SK-N-MC (cell line): ENCODE measurements around the gene DBN1.

Experiments used
- EZH2 ChIP-seq: fragments of 200-600 bp; sonication (generic); IDR thresholded peaks from one replicate; pipeline ENCODE4 v1.6.1; 2017; ENCODE audit warnings: antibody characterized with exemption
- FOXP2 ChIP-seq: optimal IDR thresholded peaks from 2 replicates; pipeline ENCODE3; 2011; ENCODE audit warnings: mild to moderate bottlenecking, moderate library complexity; ENCODE audit not compliant: insufficient read depth; ENCODE audit errors: extremely low read length, control extremely low read depth
- POLR2AphosphoS5 ChIP-seq: IDR thresholded peaks from 2 replicates; pipeline ENCODE4 v1.6.1; 2012; ENCODE audit warnings: mild to moderate bottlenecking, low read depth, low read length, borderline replicate concordance

DNA sequence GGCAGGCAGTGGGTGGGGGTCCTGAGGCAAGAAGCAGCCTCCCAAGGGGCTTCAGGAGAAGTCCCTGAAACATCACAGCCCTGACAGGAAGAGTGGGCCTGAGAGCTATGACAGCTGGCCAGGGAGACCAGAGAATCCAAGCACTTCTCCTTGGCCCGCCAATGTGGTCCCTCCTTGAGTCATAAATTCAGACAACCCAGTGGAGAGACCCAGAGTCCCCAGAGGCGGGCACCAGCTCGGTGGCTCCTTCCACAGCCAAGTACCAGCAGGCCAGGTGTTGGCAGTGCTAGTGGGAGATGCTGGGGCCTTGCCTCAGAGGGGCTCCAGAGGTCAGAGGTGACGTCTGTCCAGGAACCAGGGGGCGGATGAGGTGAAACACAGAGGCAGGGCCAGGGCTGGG lies 37.7 kb upstream of the DBN1 start:
- TF ChIP-seq EZH2 (no peak), POLR2AphosphoS5 (no peak), FOXP2 (no peak)
